Tongue (tissue), 2 donors: Measurements from ENCODE around the gene THEM4. TPM values are rescaled to one million over a fixed set of nuclear protein-coding genes. Genes with fewer than 3 reads are reported as not detected.
"Not testable (repeated sequence)": the region's sequence is repeated elsewhere in the genome, so short reads cannot be mapped to it uniquely, and the experiment has no call there.

ENCODE experiments used
- DNase-seq: peaks from one replicate; pipeline ENCODE4 v3.0.0-alpha.2; 2015
- total RNA-seq: library from RNA; depleted of rRNA; stranded (reverse); fragments of >200 nt; gene quantifications from one replicate; pipeline ENCODE4 v1.2.3, GENCODE V29; 2014

The THEM4 gene
- total RNA-seq, 1 donor from 2014 or later, result 14.1 TPM

- no peak for DNase-seq
Measured at GRCh38 chr1:151858886-151859665, 50.2 kb downstream of the THEM4 start.

DNA sequence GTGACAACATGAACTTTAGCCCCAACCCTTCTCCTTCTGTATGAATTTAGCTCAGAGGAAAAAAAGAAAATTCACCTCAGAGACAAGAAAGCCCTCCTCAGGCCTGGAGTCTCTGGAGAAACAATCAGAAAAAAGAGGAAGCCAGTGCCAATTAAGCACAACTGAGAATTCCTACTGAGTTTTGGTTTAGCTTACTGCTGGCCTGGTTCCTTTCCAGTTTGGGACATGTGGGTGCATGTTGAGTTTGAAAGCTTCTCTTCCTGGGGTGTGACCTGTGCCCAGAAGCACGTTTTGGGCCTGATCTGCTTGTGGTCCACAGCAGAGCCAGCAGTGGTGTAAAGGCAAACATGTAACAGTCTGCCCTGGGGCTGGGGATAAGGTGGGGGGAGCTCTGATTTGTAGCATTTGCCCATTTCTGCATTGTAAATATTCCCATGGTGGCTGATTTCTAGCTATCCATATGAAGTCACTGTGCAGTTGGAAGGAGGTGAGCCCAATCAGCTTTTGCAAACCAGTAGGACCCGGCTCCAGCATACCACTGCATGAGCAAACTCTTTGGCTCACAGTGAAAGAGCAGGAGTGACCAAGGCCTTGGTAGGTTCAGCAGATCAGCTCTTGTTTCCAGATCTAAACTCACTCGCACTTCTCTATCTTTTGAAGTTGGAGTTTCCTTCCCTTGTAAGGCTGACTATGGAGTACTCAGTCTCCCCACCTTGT is 51.1 kb downstream of the THEM4 start:
- no peak for DNase-seq

DNA sequence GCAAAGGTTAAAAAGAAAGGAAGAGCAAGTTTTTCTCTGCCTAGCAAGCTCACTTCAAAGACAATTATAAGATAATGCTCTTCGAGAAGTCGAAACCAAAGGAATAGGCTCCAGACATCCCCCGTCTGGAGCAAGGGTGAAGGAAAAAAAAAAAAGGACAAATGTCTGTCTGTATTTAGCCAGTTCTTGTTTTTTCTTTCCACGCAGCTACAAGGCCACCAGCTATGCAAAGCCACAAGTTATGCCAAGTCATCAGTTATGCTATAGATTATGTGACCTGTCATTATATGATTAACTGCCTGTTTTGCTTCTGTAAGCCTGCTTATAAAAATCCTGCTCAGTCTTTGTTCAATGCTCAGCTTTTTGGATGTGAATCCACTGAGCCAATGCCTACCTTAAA is 53.4 kb downstream of the THEM4 start:
- no peak for DNase-seq

GRCh38 chr1:151855516-151855915 is 53.8 kb downstream of the THEM4 start:
- not testable (repeated sequence) for DNase-seq

DNA sequence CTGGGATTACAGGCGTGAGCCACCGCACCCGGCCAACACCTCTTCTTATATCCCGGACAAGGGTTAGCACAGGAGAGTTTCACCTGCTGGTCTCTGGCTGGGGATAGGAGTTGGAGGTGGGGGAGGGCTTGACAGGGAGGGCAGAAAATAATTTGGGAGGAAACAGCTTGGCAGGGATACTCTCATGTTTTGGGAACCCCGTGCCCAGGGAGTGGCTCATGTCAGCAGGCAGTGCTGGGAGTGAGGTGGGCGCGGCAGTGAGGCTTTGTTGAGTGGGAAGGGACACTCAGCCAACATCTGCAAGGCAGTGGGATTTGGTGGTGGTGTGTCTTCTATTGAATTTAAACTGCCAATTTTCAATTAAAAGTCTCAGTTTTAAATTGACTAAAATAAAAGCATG is 54.7 kb downstream of the THEM4 start:
- no peak for DNase-seq

DNA sequence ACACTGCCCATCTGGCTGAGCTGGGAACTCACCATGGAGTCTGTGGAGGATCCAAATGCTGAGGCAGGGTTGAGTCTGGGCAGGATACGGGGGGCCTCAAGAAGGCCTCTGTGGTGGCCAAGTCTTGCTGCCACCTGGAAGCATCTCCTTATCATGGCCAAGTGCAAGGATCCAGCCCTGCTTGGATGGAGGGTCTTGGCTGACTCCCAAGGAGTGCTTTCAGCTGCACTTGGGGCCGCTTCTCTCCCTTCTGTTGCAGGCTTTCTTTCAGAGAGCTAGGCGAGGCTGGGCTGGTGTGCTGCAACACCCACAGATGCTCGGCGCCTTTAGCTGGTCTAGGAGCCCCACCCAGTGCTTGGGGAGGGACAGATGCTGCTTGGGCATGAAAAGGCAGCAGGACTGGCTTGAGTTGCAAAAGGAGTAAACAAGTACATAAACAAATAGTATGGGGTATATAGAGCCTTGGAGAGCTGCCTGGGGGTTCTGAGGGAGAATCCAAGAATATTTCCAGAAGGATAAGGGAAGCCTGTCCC is 55.8 kb downstream of the THEM4 start, which contains the start of gene THEM5:
THEM5 (minus strand) TSS at position 302 of the 533 bp plus-strand sequence; CDS start at position 155, 147 bp downstream.
- DNase-seq, result no peak

DNA sequence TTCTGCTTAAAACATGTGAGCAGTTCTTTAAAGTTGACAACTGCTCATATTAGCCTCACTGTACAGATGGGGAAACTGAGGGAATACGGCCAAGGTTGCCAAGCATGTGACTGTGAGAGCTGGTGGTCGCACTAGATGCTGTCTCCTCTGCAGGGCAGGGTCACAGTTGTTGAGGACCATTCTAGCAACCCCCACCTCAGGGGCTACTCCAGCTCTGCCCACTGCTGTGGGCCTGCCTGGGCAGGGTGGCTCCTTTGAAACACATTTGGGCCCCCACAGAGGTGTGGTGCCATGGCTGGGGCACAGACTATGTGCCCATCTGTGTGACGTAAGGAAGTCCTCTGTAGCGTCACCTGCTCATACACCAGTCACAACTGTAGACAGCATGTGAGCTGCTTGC is 56.6 kb downstream of the THEM4 start:
- DNase-seq, result no peak

GRCh38 chr1:151851886-151852285 is 57.4 kb downstream of the THEM4 start:
- DNase-seq, result no peak

- DNase-seq, result no peak
Measured at GRCh38 chr1:151849871-151850270, 59.4 kb downstream of the THEM4 start.

DNA sequence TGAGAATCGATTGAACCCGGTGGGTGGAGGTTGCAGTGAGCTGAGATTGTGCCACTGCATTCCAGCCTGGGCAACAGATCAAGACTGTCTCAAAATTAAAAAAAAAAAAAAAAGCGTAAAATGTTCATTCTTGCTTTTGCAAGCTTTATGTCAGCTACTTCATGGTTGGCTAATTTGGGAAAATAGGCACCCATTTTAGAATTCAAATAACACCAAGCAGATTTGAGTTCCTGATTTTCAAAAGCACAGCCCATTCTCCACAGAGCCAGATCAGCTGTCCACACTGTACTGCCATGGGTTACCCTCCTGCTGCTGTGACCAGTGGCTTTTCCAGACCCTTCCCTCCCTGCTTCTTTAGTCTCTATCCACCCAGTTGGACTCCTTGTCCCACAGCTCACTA is 60.2 kb downstream of the THEM4 start:
- DNase-seq, result no peak

GRCh38 chr1:151847867-151848596 is 61.3 kb downstream of the THEM4 start:
- peak; percentile 66 for DNase-seq

GRCh38 chr1:151846686-151847237 is 62.5 kb downstream of the THEM4 start:
- DNase-seq, result no peak

DNA sequence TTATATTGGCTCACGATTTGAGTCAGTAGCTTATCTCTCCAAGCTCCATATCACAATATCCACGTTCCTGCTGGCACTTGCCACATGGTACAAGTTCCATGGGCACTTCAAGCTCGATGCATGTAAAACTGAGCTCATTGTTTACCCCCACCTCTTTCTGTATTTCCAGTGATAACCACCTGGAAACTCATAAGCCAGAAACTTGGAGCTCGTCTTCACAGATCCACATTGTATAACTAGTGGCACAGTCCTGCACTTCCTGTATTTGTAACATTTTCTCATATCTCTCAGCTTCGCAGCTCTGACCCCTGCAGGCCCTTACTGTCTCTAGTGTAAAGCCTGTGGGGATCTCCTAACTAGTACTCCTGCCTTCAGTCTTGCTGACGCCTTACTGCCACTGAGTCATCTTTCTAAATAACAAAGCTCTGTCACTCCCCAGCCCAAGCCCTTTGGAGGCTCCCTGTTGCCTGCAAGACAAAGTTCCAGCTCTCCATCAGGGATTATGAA is 63.2 kb downstream of the THEM4 start:
- no peak for DNase-seq

DNA sequence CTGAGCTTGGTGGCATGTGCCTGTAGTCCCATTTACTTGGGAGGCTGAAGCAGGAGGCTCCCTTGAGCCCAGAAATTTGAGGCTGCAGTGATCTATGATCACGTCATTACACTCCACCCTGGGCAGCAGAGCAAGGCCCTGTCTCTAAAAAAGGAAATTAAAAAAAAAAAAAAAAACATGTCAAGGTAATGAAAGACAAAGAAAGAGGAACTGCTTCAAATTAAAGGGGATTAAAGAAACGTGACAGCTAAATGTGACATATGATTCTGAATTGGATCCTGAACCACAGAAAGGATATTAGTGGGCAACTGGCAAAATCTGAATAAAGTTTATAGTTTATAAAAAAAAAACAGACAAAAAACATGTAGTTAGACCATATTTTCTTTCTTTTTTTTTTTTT is 65.9 kb downstream of the THEM4 start:
- DNase-seq, result no peak

DNA sequence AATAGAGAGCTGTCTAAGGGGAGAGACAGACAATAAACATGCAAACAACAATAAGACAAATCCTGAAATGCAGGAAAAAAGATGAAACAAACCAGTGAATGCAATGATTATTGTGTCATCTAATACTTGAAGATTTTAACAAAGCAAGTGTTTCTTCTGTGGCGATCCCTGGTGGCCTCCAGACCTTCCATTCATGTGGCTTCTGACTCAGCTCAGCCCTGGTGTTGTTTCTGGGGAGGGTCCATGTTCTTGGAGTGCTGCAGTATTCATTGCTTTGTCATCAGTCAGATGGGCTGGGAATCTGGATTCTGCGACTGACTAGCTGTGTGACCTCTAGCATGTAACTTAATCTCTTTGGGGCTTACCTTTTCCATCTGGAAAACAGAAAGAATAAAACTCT is 68.2 kb downstream of the THEM4 start:
- DNase-seq, result no peak

DNA sequence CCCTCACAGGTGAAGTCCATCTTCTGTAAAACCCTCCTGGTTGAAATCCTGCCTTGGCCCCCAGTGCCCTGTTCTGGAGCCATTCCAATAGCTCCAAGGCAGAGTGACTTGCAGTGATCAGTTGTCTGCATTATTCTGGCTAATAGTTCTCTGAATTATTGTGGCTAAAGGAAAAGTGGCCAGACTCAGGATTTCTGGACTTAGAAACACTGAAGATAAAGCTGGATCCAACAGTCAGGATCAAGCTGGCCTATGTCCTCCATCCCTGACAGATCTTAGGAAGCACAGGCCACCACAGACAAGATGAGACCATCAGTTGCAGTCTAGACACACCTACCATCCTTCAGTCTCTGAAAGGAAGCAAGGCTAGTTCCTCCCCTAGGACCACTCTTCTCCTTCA is 68.9 kb downstream of the THEM4 start:
- no peak for DNase-seq

DNA sequence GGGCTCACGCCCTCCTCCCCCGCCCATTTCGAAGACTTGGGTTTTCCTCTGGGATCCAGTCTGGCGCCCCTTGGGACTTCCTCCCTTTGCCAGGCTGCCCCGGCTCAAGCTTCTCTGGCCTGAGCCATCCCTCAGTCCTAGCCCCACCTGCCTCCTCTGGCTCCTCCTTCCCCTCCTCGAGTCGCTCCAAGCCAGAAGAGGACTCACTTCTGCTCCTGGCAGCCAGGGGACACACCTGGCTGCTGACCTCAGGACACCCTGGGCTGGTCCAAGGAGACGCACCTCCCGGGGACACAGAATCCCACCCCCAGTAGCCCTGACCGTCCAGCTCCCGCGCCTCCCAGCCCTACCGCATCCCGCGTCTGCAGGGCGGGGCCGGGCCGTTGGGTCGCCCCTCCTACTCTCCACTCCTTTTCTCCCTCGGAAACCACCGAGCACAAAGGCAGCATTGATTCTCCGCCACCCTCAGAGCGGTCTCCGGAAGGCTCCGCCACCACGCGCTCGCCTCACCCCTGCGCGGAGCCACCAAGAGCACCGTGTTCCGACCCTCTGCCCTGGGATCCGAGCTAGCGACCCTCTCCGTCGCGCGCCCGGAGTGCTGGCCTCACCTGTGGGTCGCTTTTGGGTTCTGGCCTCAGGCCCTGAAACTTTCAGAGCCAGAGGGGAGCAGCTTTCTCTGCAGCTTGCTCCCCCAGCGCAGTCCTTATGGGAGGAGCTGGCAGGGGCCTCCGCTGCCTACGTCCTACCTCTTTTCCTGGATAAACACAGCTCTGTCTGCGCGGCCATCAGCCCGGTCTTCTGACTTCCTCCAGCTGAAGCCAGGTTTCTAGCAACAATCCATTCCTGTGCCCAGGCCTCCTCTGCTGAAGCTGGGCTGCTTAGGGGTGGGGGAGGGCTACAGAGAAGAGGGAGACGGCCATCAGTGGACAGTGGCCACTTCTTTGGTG is 69.6 kb downstream of the THEM4 start, which contains the start of gene C2CD4D:
C2CD4D (minus strand) TSS at position 364 of the 947 bp plus-strand sequence. CDS start 831 bp downstream, outside the sequence.
- DNase-seq, result peak; percentile 74

DNA sequence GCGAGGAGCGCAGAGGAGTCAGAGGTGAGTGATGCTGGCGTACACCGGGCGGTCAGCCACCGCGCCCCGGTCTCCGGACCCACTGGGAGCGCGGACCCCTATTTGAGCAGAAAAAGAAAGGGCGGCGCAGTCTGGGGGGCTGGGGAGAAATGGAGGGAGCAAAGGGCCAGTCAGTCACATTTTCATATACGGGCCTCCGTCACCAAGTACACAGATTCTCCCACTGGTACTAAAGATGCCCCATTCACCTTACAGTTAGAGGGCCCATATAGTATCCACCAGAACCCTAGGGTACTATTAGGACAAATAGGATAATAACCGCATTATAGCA is 70.3 kb downstream of the THEM4 start:
- DNase-seq, result no peak

DNA sequence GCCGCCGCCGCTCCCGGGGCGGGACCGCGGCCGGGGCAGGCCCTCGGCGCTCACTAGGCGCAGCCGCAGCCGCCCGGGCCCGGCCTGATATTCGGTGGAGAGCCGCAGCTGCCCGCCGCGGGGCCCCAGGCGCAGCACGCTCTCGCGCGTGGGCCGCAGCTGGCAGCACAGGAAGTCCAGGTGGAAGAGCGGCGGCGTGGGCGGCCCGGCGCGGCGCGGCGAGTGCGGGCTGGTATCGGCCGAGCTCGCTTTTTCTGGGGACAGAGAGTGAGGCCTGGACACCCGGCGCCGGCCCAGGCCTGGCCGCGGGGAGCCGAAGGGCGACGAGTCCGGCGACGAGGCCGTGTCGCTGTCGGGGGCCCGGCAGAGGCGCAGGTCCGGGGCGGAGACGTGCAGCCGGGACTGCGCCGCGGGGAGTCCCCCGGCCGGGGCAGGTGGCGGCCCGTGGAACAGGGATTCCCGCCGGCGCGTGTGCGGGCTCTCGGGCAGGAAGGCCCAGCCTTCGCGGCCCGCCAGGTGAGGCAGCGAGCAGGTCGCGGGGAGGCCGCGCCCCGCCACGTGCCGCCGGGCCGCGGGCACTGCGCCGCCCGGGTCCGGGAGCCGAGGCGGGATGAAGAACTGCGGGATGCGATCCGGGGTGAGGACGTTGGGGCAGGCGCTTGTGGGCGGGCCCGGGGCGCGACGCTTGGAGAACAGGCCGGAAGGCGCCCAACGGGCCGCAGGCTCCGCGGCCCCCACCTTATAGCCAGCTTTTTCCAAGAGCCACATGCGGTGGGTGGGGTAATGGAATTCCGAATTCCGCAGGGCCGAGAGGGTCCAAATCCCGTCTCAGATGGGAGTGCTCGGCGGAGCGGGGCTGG is 70.9 kb downstream of the THEM4 start:
- DNase-seq, result peak; percentile 40

DNA sequence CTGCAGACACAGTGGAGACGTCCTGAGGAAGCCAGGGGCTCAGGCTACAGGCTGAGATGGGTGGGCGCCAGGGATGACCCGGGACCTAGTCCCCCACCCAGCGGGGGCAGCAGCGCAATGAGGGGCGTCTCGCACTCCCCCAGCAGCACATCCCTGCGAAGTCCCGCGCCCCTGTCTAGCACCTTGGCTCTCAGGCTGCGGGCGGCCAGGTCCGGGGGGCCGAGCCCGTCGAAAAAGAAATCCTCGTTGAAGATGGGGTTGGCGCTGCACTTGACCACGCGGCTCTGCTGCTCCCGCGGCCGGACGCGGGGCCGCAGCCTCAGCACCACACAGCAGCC is 71.5 kb downstream of the THEM4 start:
- DNase-seq, result no peak
